ENCODE data around the gene ALG11.
"Not testable (repeated sequence)": the region's sequence is repeated elsewhere in the genome, so short reads cannot be mapped to it uniquely, and the experiment has no call there.

The ALG11 gene

DNA sequence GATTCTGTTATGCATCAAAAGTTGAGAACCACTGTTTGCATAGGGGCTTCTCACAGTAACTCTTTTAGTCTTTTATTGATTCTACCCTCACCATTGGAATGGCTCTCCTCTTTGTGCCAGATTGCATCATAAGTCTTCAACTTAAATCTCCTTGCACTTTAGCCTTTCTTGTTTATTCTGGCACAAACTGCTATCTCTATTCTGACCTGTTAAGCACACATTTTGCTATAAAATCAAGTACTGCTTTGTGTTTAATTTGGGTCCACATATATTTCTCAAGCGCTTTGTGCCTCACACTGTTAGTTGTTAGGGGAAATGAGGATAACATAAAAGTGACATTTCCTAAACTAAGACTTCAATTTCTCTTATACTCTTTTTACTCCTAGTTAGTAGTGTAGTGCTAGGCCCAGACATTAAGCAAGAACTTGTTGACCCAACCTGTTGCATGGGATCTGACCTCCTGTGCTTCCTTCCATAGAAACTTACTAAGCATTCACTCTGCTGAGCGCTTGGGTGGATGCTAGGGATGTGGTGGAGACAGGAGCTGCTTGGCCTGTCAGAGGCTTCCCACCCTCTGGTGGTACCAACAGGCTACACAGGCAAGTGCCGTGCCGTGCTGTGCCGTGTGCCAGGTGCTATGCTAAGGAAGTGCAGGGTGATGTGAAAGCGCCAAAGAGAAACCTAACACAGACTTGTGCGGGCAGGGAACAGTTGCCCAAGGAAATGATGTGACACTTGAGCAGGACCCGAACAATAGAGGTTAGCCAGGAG is 13.5 kb downstream of the ALG11 start:
- no peak for DNase-seq

DNA sequence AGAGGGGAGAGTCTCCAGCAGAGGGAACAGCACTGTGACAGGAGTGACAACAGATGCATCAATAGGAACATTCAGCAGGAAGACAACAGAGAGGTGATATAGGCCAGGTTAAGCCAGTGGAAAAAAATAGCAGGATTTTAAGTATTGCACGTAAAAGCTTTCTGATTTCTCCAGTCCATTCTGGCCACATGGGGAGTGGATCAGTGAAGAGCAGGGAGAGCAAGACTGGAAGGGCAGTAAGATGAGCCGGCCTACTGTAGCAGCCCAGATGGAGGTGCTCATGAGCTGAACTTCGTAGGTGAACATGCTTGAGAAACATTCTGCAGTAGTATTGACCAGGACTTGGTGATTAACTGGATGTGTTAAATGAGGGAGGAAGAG is 14.0 kb downstream of the ALG11 start:
- no peak for DNase-seq

DNA sequence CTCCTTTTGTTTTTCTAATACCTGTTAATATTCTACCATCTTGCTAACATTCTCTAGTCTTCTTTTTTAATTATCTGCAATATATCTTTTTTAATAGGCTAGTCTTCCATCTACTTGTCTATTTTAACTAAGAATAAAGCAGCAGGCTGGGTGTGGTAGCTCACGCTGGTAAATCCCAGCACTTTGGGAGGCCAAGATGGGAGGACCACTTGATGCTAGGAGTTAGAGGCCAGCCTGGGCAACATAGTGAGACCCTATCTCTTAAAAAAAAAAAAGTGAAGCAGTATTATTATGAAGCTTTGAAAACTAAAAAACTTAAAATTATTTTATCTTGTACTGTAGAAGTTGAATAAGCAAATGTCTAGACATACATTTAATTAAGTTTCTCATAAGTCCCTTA is 15.6 kb downstream of the ALG11 start:
- no peak for DNase-seq

DNA sequence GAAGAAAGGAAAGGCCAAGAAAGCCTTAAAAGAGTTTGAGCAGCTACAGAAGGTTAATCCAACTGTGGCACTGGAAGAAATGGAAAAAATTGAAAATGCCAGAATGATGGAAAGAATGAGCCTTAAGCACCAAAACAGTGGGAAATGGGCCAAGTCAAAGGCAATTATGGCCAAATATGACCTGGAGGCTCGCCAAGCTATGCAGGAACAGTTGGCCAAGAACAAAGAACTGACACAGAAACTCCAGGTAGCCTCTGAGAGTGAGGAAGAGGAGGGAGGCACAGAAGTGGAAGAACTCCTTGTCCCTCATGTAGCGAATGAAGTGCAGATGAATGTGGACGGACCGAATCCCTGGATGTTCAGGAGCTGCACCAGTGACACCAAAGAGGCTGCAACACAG is 17.4 kb downstream of the ALG11 start:
- DNase-seq = no peak

DNA sequence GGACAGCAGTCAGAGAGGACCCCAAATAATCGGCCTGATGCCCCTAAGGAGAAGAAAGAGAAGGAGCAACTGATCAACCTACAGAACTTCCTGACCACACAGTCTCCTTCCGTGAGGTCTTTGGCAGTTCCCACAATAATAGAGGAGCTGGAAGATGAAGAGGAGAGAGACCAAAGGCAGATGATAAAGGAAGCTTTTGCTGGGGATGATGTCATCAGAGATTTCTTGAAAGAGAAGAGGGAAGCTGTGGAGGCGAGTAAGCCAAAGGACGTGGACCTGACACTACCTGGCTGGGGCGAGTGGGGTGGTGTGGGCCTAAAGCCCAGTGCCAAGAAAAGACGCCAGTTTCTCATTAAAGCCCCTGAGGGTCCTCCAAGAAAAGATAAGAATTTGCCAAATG is 18.2 kb downstream of the ALG11 start:
- DNase-seq = not testable (repeated sequence)

DNA sequence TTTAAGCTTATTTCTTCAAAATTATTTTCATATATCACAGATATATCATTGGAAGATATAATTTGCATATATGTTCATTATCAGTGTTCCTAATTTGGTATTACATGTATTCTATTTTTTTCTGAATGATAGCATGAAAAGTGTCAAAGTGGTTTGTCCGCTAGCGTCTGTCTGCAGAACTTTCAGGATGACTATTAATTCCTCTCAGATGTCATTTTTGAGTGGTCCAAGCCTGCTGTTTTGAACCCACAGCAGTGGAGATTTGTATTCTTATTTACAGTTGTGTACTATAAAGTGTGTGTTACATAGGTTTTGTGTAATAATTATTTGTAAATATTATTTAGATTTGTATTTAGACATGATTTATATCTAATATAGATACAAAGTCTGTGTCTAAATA is 20.8 kb downstream of the ALG11 start:
- DNase-seq = no peak

DNA sequence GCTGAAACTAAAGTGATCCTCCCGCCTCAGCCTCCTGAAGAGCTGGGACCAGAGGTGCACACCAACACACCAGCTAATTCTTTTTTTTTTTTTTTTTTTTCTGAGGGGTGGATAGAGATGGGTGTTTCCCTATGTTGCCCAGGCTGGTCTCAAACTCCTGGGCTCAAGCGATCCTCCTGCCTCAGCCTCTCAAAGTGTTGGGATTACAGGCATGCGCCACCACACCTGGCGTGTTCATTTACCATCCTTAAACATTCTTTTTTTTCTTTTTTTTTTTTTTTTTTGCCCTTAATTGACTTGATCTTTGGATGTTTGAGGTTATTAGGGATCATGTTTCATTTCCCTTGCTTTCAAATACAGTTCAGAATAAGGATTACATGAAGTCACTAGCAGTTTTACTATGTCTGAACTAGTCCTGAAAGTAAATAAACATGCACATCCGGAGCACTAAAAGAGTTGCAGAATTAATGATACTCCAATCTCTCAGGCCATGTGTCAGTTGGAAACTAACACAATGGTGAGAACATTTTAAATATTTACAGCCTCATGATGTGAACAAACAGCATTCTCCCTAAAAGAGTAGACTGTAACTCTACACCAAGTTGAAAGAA is 22.5 kb downstream of the ALG11 start:
- no peak for DNase-seq

DNA sequence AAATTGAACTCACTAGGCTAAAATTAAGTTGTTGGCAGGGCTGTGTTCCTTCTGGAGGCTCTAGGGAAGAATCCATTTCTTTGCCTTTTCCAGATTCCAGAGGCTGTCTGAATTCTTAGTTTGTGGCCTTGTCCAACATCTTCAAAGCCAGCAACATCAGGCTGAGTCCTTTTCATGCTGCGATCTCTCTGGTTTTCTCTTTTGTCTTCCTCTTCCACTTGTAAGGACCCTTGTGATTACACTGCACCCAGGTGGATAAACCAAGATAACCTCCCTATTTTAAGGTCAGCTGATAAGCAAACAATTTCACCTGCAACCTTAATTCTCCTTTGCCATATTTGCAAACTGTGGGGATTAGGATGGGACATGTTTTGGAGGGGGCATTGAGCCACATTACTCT is 23.8 kb downstream of the ALG11 start:
- no peak for DNase-seq

DNA sequence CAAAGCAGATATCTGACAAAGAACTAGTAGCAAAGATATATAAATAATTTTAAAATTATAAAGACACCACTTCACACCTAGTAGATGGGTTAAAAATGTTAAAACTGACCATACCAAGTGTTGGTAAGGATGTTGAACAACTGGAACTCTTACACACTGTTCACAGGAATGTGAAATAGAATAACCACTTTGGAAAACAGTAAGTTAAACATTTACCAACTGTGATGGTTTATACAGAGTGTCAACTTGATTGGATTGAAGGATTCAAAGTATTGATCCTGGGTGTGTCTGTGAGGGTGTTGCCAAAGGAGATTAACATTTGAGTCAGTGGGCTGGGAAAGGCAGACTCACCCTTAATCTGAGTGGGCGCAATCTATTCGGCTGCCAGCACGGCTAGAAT is 31.5 kb downstream of the ALG11 start:
- DNase-seq = no peak

DNA sequence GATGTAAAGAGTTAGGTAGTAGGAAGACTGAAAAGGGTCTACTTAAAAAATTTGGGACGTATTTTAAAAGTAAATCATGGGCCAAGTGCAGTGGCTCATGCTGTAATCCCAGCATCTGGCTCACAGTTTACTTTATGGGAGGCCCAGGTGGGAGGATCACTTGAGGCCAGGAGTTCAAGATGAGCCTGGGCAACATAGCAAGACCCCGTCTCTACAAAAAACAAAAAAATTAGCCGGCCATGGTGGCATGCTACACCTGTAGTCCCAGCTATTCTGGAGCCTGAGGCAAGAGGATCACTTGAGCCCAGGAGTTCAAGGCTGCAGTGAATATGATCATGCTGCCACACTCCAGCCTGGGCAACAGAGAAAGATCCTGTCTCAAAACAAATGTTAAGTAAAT is 35.3 kb downstream of the ALG11 start:
- no peak for DNase-seq

DNA sequence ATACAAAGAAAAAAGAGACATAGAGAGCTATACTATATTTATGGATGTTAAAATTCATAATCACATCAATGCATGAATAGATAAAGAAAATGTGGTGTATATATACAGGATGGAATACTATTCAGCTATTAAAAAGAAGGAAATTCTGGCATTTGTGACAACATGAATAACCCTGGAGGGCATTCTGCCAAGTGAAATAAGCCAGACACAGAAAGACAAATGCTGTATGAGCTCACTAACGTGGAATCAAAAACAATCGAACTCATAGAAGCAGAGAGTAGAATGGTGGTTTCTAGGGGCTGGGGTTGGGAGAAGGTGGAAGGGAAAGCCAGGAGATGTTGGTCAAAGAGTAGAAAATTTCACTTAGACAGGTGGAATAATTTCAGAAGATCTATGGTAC is 36.3 kb downstream of the ALG11 start:
- DNase-seq = no peak

DNA sequence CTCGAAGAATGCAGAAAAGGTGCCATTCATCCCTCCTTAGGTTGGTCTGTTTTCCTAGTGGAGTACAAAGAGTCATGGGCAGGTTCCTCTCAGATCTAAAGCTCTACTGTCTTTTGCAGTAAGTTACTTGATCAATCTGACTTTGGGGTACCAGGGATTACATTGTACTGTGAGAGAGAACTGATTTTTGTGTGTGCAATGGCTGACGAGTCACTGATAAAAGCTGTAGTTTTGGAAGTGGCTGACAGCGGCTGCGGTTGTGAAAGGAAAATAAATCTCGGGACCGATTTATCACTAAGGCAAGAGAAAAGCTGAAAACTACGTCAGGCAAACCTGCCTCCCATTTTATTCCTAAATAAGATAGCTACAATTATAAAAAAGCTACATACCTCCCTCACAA is 39.2 kb downstream of the ALG11 start:
- no peak for DNase-seq

DNA sequence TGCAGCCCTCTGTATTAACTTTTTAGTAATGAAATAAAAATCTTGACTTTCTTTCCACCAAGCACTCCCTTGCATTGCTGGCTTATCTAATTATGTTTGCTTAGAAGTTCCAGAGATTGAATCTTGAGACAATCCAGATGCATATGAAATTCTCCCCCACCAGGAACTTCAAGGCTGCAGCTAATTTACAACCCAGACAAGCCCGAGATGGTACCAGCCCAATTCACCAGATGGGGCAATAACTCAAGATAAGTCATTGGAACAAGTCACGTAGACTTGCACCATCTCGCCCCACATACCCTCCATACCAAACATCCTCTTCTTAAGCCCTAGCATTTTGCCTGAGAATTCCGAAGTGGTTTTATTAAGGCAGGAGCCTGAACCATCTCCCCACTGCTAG is 41.3 kb downstream of the ALG11 start:
- no peak for DNase-seq

DNA sequence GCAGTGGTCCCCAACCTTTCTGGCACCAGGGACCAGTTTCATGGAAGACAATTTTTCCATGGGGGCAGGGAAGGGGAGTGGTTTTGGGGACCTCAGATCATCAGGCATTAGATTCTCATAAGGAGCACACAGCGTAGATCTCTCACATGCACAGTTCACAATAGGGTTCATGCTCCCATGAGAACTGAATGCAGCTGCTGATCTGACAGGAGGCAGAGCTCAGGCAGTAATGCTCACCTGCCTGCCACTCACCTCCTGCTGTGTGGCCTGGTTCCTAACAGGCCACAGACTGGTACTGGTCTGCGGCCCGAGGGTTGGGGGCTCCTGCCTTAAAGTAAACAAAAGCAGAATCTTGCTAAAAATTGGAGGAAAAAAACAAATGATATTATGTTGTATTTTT is 48.9 kb downstream of the ALG11 start:
- not testable (repeated sequence) for DNase-seq

DNA sequence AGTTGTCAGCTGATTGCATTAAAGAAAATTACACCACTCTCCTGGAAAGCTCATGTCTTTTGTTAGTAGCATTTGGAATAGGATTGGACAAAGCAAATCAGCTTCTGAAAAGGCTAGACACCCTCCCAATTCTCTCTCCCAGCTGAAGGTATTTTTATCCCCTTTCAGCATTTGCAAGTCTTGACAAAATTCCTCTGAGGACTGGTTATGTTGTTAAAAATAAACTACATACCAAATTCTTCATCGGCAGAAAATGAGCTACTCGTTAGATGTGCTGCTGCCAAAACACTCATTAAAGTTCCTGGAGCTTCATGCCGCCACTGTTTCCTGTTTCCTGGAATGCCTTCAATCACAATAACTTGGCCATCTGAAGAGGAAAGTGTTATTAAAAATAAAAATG is 49.4 kb downstream of the ALG11 start:
- DNase-seq = no peak

DNA sequence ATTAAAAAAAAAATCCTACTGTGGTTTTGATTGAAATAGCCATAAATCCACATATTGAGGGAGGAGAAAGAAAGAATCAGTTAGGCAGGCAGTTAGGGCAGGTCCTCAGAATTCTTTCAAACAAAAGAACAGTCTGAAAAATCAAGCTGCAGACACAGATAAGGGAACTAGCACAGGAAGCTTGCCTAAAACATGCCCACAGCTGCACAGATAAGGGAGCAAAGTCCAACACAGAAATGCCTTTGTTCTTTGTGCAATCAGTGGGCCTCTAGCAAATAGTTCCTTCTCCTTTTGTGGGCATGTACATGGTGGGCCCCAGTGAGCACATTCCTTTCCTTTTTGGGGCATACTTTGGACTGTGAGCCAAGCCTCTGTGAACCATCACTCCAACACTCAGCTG is 55.0 kb downstream of the ALG11 start:
- DNase-seq = no peak

DNA sequence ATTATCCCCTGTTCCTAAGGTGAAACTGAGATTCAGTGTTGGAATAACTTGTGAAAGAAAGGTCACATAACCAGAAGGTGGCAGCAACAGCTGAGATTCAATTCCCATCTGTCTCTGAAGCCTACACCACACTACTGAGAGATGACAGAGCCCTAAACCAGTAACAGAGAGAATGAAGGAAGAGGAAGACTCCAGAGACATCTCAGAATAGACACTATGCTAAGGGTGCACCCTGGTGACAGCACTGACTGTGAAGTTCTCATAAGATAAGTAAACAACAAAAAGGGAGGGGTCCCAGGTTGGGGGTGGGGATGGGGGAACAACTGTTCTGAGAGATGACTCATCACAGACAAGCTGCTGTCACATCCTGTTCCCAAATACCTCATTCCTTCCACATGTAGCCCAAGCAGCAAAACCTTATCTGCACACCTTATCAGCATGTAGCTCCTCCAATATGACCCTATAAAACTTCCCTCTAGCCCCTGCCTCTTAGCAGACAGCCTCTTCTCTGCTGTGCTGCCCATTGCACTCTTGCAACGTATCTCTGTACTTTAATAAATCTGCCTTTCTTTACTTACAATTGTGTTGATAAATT is 58.8 kb downstream of the ALG11 start:
- DNase-seq = no peak

Data from right kidney (tissue), 1 donor.